Breast epithelium (tissue), 3 donors: ENCODE results near the gene KRT85.

ENCODE experiments used
- CTCF ChIP-seq, 3 donors: fragments of 450-650 bp; IDR thresholded peaks; one replicate each; pipeline ENCODE4 v1.5.1; 2016 to 2017; ENCODE audit warnings: antibody characterized with exemption in 3 of 3, mild to moderate bottlenecking in 3 of 3, moderate library complexity in 3 of 3
- POLR2AphosphoS5 ChIP-seq, 3 donors: sonication (generic); formaldehyde crosslinking; IDR thresholded peaks; one replicate each; pipeline ENCODE4 v1.6.1; 2017; ENCODE audit warnings: antibody characterized with exemption in 3 of 3

GRCh38 chr12:52335598-52336262, 31.6 kb downstream of the KRT85 start:
- no peak for TF ChIP-seq CTCF (IDR thresholded peaks at IDR 0.05)
- no peak for TF ChIP-seq POLR2AphosphoS5 (IDR thresholded peaks at IDR 0.05)
